ENCODE results near the gene MYO3A. TPM values are rescaled to one million over a fixed set of nuclear protein-coding genes. Genes with fewer than 3 reads are reported as not detected.

The MYO3A gene
- total RNA-seq, 4 donors from 2014 or later, result 0.58 to 3.4 TPM; not detected in 2

DNA sequence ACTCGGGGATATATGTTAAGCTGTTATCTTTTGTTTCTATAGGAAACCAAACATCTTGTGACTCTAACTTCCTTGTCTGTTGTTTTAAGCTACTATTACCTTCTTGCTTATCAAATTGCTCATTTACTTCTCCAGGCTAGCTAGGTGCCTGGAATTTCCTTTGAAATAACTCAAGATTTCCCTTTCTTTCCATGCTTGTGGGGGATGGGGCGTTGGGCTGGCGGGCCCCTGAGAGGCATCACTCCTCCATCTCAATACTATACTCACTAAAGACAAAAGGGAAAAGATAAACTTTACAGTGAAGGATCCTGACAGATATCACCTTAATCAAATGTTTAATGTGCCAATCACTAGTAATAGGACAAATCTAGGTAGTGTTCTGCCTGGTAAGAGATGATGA, 34.7 kb upstream of the MYO3A start:
- no peaks in the 10 kb centered on the region for H3K4me1 ChIP-seq
- no peak overlapping the region for H3K27ac ChIP-seq
- DNase-seq, result no peak
- intact Hi-C loops (cut with DNase I; ENCODE audit: low total_unique reads), result no loop called here
- no peaks in the 10 kb centered on the region for H3K9me3 ChIP-seq
- H3K36me3 ChIP-seq, result no peaks in the 10 kb centered on the region
- TF ChIP-seq POLR2A (IDR thresholded peaks at IDR 0.05), result no peak
- TF ChIP-seq, protein P1, sequence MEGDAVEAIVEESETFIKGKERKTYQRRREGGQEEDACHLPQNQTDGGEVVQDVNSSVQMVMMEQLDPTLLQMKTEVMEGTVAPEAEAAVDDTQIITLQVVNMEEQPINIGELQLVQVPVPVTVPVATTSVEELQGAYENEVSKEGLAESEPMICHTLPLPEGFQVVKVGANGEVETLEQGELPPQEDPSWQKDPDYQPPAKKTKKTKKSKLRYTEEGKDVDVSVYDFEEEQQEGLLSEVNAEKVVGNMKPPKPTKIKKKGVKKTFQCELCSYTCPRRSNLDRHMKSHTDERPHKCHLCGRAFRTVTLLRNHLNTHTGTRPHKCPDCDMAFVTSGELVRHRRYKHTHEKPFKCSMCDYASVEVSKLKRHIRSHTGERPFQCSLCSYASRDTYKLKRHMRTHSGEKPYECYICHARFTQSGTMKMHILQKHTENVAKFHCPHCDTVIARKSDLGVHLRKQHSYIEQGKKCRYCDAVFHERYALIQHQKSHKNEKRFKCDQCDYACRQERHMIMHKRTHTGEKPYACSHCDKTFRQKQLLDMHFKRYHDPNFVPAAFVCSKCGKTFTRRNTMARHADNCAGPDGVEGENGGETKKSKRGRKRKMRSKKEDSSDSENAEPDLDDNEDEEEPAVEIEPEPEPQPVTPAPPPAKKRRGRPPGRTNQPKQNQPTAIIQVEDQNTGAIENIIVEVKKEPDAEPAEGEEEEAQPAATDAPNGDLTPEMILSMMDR (IDR thresholded peaks at IDR 0.05), result no peak
- H3K4me3 ChIP-seq, result no peak overlapping the region
- H3K27me3 ChIP-seq, result no peaks in the 10 kb centered on the region

DNA sequence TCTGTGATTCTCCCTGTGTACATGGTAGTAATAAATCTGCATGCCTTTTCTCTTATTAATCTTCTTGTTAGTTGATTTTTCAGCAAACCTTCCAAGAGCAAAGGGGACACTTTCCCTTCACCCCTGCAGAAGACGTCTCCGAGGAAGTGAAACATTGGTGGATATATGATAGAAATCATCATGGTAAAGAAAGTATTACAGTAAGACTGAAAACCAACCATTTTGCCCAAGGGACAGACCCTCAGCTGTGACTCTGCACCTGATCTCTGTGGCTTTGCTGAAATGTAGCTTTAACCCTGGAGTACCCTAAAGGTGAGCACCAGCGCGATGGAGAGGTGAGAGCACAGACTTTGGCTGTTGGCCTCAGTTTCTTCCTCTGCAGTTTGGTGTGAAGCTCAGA, 32.8 kb upstream of the MYO3A start:
- Histone ChIP-seq H3K36me3 (no peaks in the 10 kb centered on the region), H3K27ac (no peak overlapping the region)

DNA sequence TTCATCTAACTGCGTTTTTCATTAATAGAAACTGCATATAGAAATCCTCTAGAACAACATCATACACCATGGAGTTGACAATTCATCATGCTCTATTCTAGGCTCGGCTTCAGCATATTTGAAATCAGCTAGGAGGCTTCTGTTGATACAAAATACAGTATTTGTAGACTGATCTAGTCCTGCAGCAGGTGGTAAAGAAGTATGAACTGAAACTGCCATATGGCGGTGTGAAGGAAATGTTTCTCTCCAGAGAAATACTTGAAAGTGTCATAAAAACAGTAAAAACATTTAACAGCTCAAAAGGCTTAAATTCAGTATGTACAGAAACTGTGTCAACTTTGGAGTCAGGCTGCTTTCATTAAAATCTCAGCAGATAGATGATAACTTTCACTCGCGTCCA, 32.0 kb upstream of the MYO3A start:
- H3K9me3 ChIP-seq, result no peaks in the 10 kb centered on the region
- H3K27me3 ChIP-seq, result no peaks in the 10 kb centered on the region
- H3K4me1 ChIP-seq, result no peaks in the 10 kb centered on the region
- H3K4me3 ChIP-seq, result no peak overlapping the region
- no peak for TF ChIP-seq POLR2A (IDR thresholded peaks at IDR 0.05)
- TF ChIP-seq, protein P1 (IDR thresholded peaks at IDR 0.05), result no peak
- DNase-seq, result no peak
- no peaks in the 10 kb centered on the region for H3K36me3 ChIP-seq
- intact Hi-C loops (cut with DNase I; ENCODE audit: low total_unique reads), result no loop called here
- no peak overlapping the region for H3K27ac ChIP-seq

More for the DNA sequence above, 32.8 kb upstream of the MYO3A start:
- DNase-seq, result no peak
- Histone ChIP-seq H3K27me3 (no peaks in the 10 kb centered on the region), H3K4me1 (no peaks in the 10 kb centered on the region), H3K4me3 (no peak overlapping the region), H3K9me3 (no peaks in the 10 kb centered on the region)
- intact Hi-C loops (cut with DNase I; ENCODE audit: low total_unique reads), result no loop called here
- no peak for TF ChIP-seq POLR2A (IDR thresholded peaks at IDR 0.05)
- TF ChIP-seq, protein P1 (IDR thresholded peaks at IDR 0.05), result no peak

DNA sequence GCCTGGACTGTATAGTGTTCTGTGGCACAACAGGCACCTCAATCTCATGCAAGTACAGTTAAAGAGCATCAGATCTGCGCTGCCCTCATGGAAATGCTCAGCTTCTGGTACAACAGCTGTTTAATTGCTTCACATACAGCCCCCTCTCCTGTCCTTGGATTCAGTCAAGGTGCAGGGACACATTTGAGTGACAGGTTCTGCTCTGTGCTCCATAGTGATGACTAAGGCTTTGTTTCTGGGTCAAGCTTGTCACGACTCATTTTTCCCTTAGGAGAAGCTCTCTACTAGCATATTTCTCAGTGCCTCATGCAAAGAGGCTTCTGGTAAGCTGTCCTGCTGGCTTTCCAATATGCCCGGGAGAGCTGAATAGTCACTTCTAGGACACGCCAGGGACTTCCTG, 26.8 kb upstream of the MYO3A start:
- no peak for TF ChIP-seq POLR2A (IDR thresholded peaks at IDR 0.05)
- TF ChIP-seq, protein P1 (IDR thresholded peaks at IDR 0.05), result no peak
- Histone ChIP-seq H3K27me3 (no peaks in the 10 kb centered on the region), H3K4me1 (no peaks in the 10 kb centered on the region), H3K4me3 (no peak overlapping the region), H3K9me3 (no peaks in the 10 kb centered on the region), H3K27ac (no peak overlapping the region), H3K36me3 (no peaks in the 10 kb centered on the region)
- intact Hi-C loops (cut with DNase I; ENCODE audit: low total_unique reads), result no loop called here
- DNase-seq, result no peak

DNA sequence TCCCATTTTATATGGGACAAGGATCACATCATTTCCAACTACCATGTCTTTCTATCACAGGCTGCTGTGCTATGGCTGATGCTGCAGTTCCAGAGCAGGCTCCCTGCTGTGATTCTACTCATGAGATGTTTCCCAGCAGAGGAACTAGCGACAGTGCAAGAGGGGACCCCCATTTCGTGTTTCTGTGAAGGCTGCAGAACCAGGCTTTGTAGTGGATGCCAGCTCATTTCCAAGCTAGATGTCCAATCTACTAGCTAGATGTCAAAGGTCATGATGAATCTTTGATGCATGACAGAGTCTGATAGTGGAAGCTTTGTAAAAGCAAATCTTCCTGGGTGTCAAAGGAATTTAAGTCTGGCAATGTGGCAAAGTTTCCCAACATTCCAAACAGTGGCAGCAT, 21.2 kb upstream of the MYO3A start:
- no peak for DNase-seq
- intact Hi-C loops (cut with DNase I; ENCODE audit: low total_unique reads), result no loop called here
- H3K4me3 ChIP-seq, result no peak overlapping the region
- H3K36me3 ChIP-seq, result no peaks in the 10 kb centered on the region
- TF ChIP-seq POLR2A (IDR thresholded peaks at IDR 0.05), result no peak
- TF ChIP-seq, protein P1 (IDR thresholded peaks at IDR 0.05), result no peak
- H3K4me1 ChIP-seq, result no peaks in the 10 kb centered on the region
- H3K27me3 ChIP-seq, result no peaks in the 10 kb centered on the region
- H3K27ac ChIP-seq, result no peak overlapping the region
- no peaks in the 10 kb centered on the region for H3K9me3 ChIP-seq

All from uterus (tissue), 4 donors.